HepG2 (cell line): ENCODE results near the gene ATG9A. TPM values are rescaled to one million over a fixed set of nuclear protein-coding genes. Genes with fewer than 3 reads are reported as not detected.
A peak's percentile ranks its signal among the peaks of the same experiment; 100 is the strongest.

Source experiments
- ARHGAP35 ChIP-seq: sonication (generic); formaldehyde crosslinking; IDR thresholded peaks from 2 replicates; pipeline ENCODE4 v1.9.0; 2022; ENCODE audit warnings: mild to moderate bottlenecking, inconsistent platforms, moderate library complexity, missing genetic modification reagents, borderline replicate concordance
- ATF7 ChIP-seq, 2 experiments: fragments of 450-650 bp in 1 of 2; sonication (generic) in 1 of 2; formaldehyde crosslinking in 1 of 2; IDR thresholded peaks; 2 replicates each; pipeline versions ENCODE4 v1.4.0 to v1.6.1; 2016 to 2020; ENCODE audit warnings: antibody characterized with exemption in 1 of 2, mild to moderate bottlenecking in 1 of 2, missing genetic modification reagents in 1 of 2
- DMTF1 ChIP-seq: sonication (generic); formaldehyde crosslinking; IDR thresholded peaks from 2 replicates; pipeline ENCODE4 v1.4.0; 2020; ENCODE audit warnings: mild to moderate bottlenecking, missing genetic modification reagents
- HMG20A ChIP-seq: IDR thresholded peaks from 2 replicates; pipeline ENCODE4 v1.6.1; 2016; ENCODE audit warnings: borderline replicate concordance
- HMGXB4 ChIP-seq, 2 experiments: sonication (generic) in 1 of 2; formaldehyde crosslinking in 1 of 2; IDR thresholded peaks; 2 replicates each; pipeline versions ENCODE4 v1.4.0 to v1.6.1; 2018 to 2020; ENCODE audit warnings: missing genetic modification reagents in 2 of 2, borderline replicate concordance in 1 of 2, low read depth in 1 of 2, mild to moderate bottlenecking in 1 of 2, missing biosample characterization in 1 of 2
- HNRNPL ChIP-seq: fragments of 200-400 bp; formaldehyde crosslinking; IDR thresholded peaks from 2 replicates; pipeline ENCODE4 v1.6.1; 2017; ENCODE audit warnings: mild to moderate bottlenecking, low read depth, low read length
- KLF11 ChIP-seq: IDR thresholded peaks from 2 replicates; pipeline ENCODE4 v1.6.1; 2016; ENCODE audit warnings: missing compliant biosample characterization
- KLF12 ChIP-seq: sonication (generic); formaldehyde crosslinking; IDR thresholded peaks from 2 replicates; pipeline ENCODE4 v1.4.0; 2020; ENCODE audit warnings: missing genetic modification reagents, borderline replicate concordance
- MTF2 ChIP-seq: sonication (generic); formaldehyde crosslinking; IDR thresholded peaks from 2 replicates; pipeline ENCODE4 v1.5.0; 2020; ENCODE audit warnings: missing genetic modification reagents, borderline replicate concordance
- MYC ChIP-seq: sonication (generic); formaldehyde crosslinking; IDR thresholded peaks from 2 replicates; pipeline ENCODE4 v1.9.0; 2021; ENCODE audit warnings: missing genetic modification reagents, borderline replicate concordance
- NFIC ChIP-seq: IDR thresholded peaks from 2 replicates; pipeline ENCODE4 v1.6.1; 2012; ENCODE audit warnings: mild to moderate bottlenecking, low read length, inconsistent platforms
- NONO ChIP-seq, 2 experiments: fragments of 450-650 bp in 1 of 2; sonication (generic) in 1 of 2; formaldehyde crosslinking in 1 of 2; IDR thresholded peaks in 1 of 2; conservative IDR thresholded peaks in 1 of 2; 2 replicates each; pipeline versions ENCODE4 v1.6.1 to v1.8.0; 2017 to 2022; ENCODE audit warnings: mild to moderate bottlenecking in 1 of 2, missing genetic modification reagents in 1 of 2, moderate library complexity in 1 of 2
- POGK ChIP-seq: sonication (generic); formaldehyde crosslinking; conservative IDR thresholded peaks from 2 replicates; pipeline ENCODE4 v1.8.0; 2022; ENCODE audit warnings: mild to moderate bottlenecking, moderate library complexity, missing genetic modification reagents
- SIN3B ChIP-seq: fragments of 150-350 bp; IDR thresholded peaks from 2 replicates; pipeline ENCODE4 v1.6.1; 2014; ENCODE audit warnings: low read length
- SYNCRIP ChIP-seq: fragments of 200-400 bp; formaldehyde crosslinking; IDR thresholded peaks from 2 replicates; pipeline ENCODE4 v1.6.1; 2018; ENCODE audit warnings: mild to moderate bottlenecking, low read depth, low read length; ENCODE audit not compliant: insufficient read depth
- YEATS4 ChIP-seq: sonication (generic); formaldehyde crosslinking; IDR thresholded peaks from 2 replicates; pipeline ENCODE4 v1.4.0; 2020; ENCODE audit warnings: missing genetic modification reagents, borderline replicate concordance
- ZGPAT ChIP-seq: IDR thresholded peaks from 2 replicates; pipeline ENCODE4 v1.6.1; 2016; ENCODE audit warnings: mild to moderate bottlenecking
- ZNF350 ChIP-seq: sonication (generic); formaldehyde crosslinking; IDR thresholded peaks from 2 replicates; pipeline ENCODE4 v1.4.0; 2020; ENCODE audit warnings: mild to moderate bottlenecking, low read depth, missing genetic modification reagents, borderline replicate concordance
- ZNF543 ChIP-seq: sonication (generic); formaldehyde crosslinking; IDR thresholded peaks from 2 replicates; pipeline ENCODE4 v1.4.0; 2020; ENCODE audit warnings: mild to moderate bottlenecking, missing genetic modification reagents
- ZNF850 ChIP-seq: sonication (generic); formaldehyde crosslinking; conservative IDR thresholded peaks from 2 replicates; pipeline ENCODE4 v1.9.0; 2021; ENCODE audit warnings: mild to moderate bottlenecking, missing genetic modification reagents
- polyA plus RNA-seq, 8 experiments: library from polyadenylated mRNA; depleted of rRNA in 3 of 8; stranded (reverse) in 7 of 8; unstranded in 1 of 8; fragments of >200 nt; fragmentation: Illumina TruSeq in 4 of 8; extraction: Trizol in 4 of 8; gene quantifications; 2 replicates each; pipeline versions ENCODE4 v1.2.1 to v1.2.3, GENCODE V29; 2011 to 2016; ENCODE audit warnings: low read depth in 4 of 8, missing spikeins in 1 of 8, mixed read lengths in 1 of 8; ENCODE audit not compliant: insufficient read depth in 1 of 8
- total RNA-seq, 5 experiments: library from RNA; depleted of rRNA; stranded (reverse); fragments of >200 nt; fragmentation: Illumina TruSeq; extraction: Trizol; gene quantifications; 2 replicates each; pipeline ENCODE4 v1.2.3, GENCODE V29; 2016; ENCODE audit warnings: low read depth in 1 of 5

Gene ATG9A
- total and polyA plus RNA-seq, 2 of the 13 experiments (the other 11 are each of a cell fraction or from before 2014, with no cell fraction given), result 35.0 to 131 TPM

- TF ChIP-seq ZGPAT (CRISPR knock-in tag), result no peak
- no peak; the same call in 1 of the 2 replicates for TF ChIP-seq SIN3B
- 0 out of 2 replicates have a peak, but pooled peaks have one; percentile 29 for TF ChIP-seq HNRNPL
- TF ChIP-seq HMGXB4 (CRISPR knock-in tag; IDR thresholded peaks at IDR 0.05; ENCODE audit: borderline replicate concordance in 1 of 2, low read depth in 1 of 2), result peak; percentile 75; a peak in 3 of 4 replicates
- no peak; the same call in 1 of the 2 replicates for TF ChIP-seq ZNF543 (CRISPR knock-in tag)
- TF ChIP-seq YEATS4 (CRISPR knock-in tag), result peak; percentile 92
- TF ChIP-seq POGK (CRISPR knock-in tag), result peak; percentile 71
- peak; percentile 6; the same call in 1 of the 2 replicates for TF ChIP-seq ARHGAP35
- TF ChIP-seq ZNF350 (CRISPR knock-in tag), result 0 out of 2 replicates have a peak, but pooled peaks have one; percentile 82
- no peak for TF ChIP-seq MTF2 (CRISPR knock-in tag)
- no peak; the same call in none of the 2 replicates for TF ChIP-seq KLF11 (CRISPR knock-in tag)
- TF ChIP-seq DMTF1 (CRISPR knock-in tag), result no peak
- no peak; the same call in 1 of the 2 replicates for TF ChIP-seq KLF12 (CRISPR knock-in tag)
- no peak for TF ChIP-seq ATF7 (IDR thresholded peaks at IDR 0.05)
- no peak for TF ChIP-seq ATF7 (CRISPR knock-in tag; IDR thresholded peaks at IDR 0.05)
- TF ChIP-seq NONO (IDR thresholded peaks at IDR 0.05), result no peak
- TF ChIP-seq NONO (CRISPR knock-in tag; conservative IDR thresholded peaks at IDR 0.05), result no peak; the same call in 1 of the 2 replicates
- 0 out of 2 replicates have a peak, but pooled peaks have one; percentile 38 for TF ChIP-seq ZNF850 (CRISPR knock-in tag)
- TF ChIP-seq SYNCRIP, result no peak
- TF ChIP-seq HMG20A (CRISPR knock-in tag), result no peak
- TF ChIP-seq MYC (CRISPR knock-in tag), result peak; percentile 37; the same call in 1 of the 2 replicates
- TF ChIP-seq NFIC, result no peak
Measured at GRCh38 chr2:219229305-219230058, at the start of gene ATG9A, which contains the start of gene ANKZF1 (continued).
